Right lobe of liver (tissue), 6 donors: ENCODE measurements around the gene SCG3. TPM values are rescaled to one million over a fixed set of nuclear protein-coding genes. Genes with fewer than 3 reads are reported as not detected.

Experiments used
- ATAC-seq, 4 donors: fragments of 200-7000 bp; cut with Tn5 transposase; one replicate each; pipeline ENCODE4 v1.9.1; 2020; ENCODE audit warnings: mild to moderate bottlenecking in 4 of 4, moderate library complexity in 4 of 4
- DNase-seq, 3 donors: peaks; one replicate each; pipeline ENCODE4 v3.0.0-alpha.2; 2020
- H3K27ac ChIP-seq, 3 donors: fragments of 200-600 bp; one replicate each; pipeline ENCODE4 v1.8.0; 2022
- H3K27me3 ChIP-seq, 2 donors: fragments of 200-600 bp; one replicate each; pipeline ENCODE4 v1.8.0; 2022
- H3K36me3 ChIP-seq, 4 donors: fragments of 200-600 bp; sonication (generic) in 1 of 4; one replicate each; pipeline versions ENCODE4 v1.5.1 to v1.8.0; 2017 to 2022; ENCODE audit warnings: control low read depth in 1 of 4
- H3K4me1 ChIP-seq, 4 donors: fragments of 200-600 bp; sonication (generic) in 1 of 4; one replicate each; pipeline versions ENCODE4 v1.5.1 to v1.8.0; 2017 to 2022; ENCODE audit warnings: control low read depth in 1 of 4
- H3K4me3 ChIP-seq, 3 donors: fragments of 200-600 bp; one replicate each; pipeline ENCODE4 v1.8.0; 2022
- H3K9me3 ChIP-seq, 4 donors: fragments of 200-600 bp; sonication (generic) in 1 of 4; one replicate each; pipeline versions ENCODE4 v1.5.1 to v1.8.0; 2017 to 2022; ENCODE audit warnings: control low read depth in 1 of 4
- CTCF ChIP-seq, 4 donors: fragments of 200-600 bp in 3 of 4; fragments of 450-650 bp in 1 of 4; IDR thresholded peaks; one replicate each; pipeline versions ENCODE4 v1.5.1 to v1.8.0; 2016 to 2022; ENCODE audit warnings: antibody characterized with exemption in 4 of 4, mild to moderate bottlenecking in 2 of 4
- POLR2A ChIP-seq: fragments of 450-650 bp; IDR thresholded peaks from one replicate; pipeline ENCODE4 v1.6.1; 2017; ENCODE audit warnings: antibody characterized with exemption, mild to moderate bottlenecking
- WGBS: methylation state at CpG from one replicate; pipeline ENCODE4 v1.1.6; 2018; ENCODE audit warnings: low coverage, low lambda C conversion rate; ENCODE audit not compliant: insufficient coverage; ENCODE audit errors: missing lambda C conversion rate; 5-methylcytosine and 5-hydroxymethylcytosine counted together
- intact Hi-C, 2 donors: fragments of 100-400 bp; cut with DNase I; formaldehyde crosslinking; loops; one replicate each; pipeline versions ENCODE4 v1.11.2 to v1.14.1; 2022
- total RNA-seq, 6 experiments: library from RNA; depleted of rRNA in 2 of 6; stranded (reverse); fragments of >200 nt in 2 of 6; fragmentation: NEBNext Ultra II Directional in 3 of 6; extraction: Animal tissue kit (Norgen Biotek cat#: 25700) in 3 of 6; gene quantifications; one replicate each; pipeline versions ENCODE4 v1.1.0 to v1.2.4, GENCODE V29; 2016 to 2023
- donor health status: DM: no; HTN: yes; CAD: no.
- donor health status: DM: no; HTN: no; CAD: no.
- donor health status: DM: no; HTN: no; CAD: no.
- donor health status: DM: no; HTN: yes; CAD: no.
- donor health status: DM: no; HTN: yes; CAD: no.

Gene SCG3
- total RNA-seq, 6 experiments from 2014 or later, result not detected

DNA sequence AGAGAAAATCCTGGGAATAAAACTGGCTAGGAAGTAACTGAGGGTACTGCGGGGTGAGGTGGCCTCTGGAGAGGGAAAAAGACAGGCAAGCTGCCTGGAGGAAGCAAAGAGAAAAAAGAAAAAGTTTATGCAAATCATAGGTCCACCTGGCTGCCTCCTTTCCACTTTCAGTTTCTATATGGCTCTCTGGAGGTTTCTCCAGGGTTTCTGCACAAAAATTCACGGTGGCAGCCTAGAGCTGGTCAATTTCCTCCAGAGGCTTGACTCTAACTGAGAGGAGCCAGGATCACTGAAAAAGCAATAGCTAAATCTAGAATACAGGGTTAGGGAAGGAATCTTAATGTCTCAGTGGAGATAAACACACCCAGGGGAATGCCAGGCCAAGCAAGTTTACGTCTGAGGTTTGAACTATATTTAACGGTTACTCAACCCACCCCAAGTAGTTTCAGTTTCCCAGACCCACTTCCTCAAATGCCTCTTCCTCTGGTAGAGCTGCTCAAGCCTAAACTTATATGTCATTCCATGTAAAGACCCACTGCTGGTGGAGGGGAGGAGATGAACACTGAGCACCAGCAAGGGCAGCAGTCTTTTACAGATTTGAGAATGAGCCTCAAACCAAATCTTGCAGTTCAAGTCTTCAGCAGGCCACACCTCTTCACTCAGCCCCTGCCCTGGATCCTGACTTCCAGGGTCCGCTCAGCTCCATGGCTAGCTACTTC, 50.4 kb downstream of the SCG3 start:
- peak in 1 of 3 donors; percentile 39 for DNase-seq
- H3K36me3 ChIP-seq, result no peaks in the 10 kb centered on the region
- H3K4me3 ChIP-seq, result peak overlapping the region; percentile 10 to 38 (median 37)
- no peaks in the 10 kb centered on the region for H3K9me3 ChIP-seq
- intact Hi-C loops, result no loop called here
- H3K27me3 ChIP-seq, result no peaks in the 10 kb centered on the region
- H3K4me1 ChIP-seq, result peaks cover 0 to 25% (median 4%) of the 10 kb centered on the region in 4 donors
- peak overlapping the region; percentile 73 to 79 (median 77) for H3K27ac ChIP-seq
- no peak for TF ChIP-seq CTCF (IDR thresholded peaks at IDR 0.05)
- no peak for TF ChIP-seq POLR2A
- ATAC-seq, result peak; percentile 71 to 87 (median 78)
- 11% methylated on average over 5 of the region's 5 CpGs for WGBS

DNA sequence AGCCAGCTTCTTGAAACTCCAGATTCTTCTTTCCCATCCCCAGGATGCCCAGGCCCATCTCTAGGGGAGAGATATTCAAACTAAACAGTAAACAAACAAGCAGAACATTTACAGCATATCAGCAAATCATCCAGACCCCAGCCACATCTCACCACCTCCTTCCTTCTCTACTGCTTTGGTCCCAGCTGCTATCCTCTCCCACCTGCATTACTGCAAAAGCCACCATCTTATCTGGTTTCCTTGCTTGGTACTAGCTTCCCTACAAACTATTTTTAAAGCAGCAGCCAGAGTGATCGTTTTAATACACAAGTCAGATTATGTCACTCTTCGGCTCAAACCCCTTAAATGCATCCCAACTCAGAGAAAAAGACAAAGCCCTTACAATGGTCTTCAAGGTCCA, 51.3 kb downstream of the SCG3 start:
- Histone ChIP-seq H3K4me3 (no peak overlapping the region), H3K4me1 (peaks cover 0 to 25% (median 4%) of the 10 kb centered on the region in 4 donors), H3K36me3 (no peaks in the 10 kb centered on the region), H3K27ac (peak overlapping the region; percentile 73 to 79 (median 77)), H3K9me3 (no peaks in the 10 kb centered on the region), H3K27me3 (no peaks in the 10 kb centered on the region)
- DNase-seq (no peak), ATAC-seq (no peak)
- WGBS, result 60% methylated on average over 1 of the region's 2 CpGs
- intact Hi-C loops, result no loop called here
- TF ChIP-seq POLR2A, result no peak
- TF ChIP-seq CTCF (IDR thresholded peaks at IDR 0.05), result no peak

DNA sequence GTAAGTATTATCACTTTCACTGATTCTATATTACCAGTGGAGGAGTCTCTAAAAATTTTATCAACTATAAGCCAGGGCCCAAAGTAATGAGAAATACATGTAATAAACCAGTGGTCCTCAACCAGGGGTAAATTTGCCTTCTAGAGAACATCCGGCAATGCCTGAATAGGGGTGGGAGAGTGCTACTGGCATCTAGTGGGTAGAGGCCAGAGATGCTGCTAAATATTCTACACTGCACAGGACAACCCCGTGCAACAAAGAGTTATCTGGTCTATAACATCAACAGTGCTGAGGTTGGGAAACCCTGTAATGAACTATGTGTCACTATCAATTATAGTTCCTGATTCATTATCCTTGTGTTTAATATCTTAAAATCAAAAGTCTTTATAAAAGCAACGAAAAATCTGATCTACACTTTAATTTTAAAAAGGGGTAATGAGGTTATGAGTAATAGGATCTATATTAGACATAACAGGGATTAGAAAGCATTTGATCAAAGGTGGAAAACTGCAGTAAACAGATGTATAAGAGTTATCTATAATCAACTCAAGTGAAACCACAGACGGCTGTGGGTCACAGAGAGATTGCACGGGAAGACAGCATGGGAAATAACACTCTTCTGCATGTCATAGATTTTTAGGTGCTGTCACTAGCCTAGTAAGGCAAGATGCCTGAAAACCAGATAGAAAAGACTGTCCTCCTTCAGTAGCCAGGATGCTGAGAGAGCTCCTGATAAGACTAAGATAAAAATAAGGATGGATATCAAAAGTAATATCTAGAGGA, 54.1 kb downstream of the SCG3 start:
- Histone ChIP-seq H3K4me1 (peaks cover 0 to 30% (median 4%) of the 10 kb centered on the region in 4 donors), H3K4me3 (no peak overlapping the region), H3K36me3 (no peaks in the 10 kb centered on the region), H3K27me3 (no peaks in the 10 kb centered on the region), H3K9me3 (no peaks in the 10 kb centered on the region), H3K27ac (no peak overlapping the region)
- ATAC-seq (no peak), DNase-seq (no peak)
- TF ChIP-seq POLR2A (no peak), CTCF (IDR thresholded peaks at IDR 0.05) (no peak)
- intact Hi-C loops, result no loop called here
- 46% methylated on average over 5 of the region's 5 CpGs for WGBS

DNA sequence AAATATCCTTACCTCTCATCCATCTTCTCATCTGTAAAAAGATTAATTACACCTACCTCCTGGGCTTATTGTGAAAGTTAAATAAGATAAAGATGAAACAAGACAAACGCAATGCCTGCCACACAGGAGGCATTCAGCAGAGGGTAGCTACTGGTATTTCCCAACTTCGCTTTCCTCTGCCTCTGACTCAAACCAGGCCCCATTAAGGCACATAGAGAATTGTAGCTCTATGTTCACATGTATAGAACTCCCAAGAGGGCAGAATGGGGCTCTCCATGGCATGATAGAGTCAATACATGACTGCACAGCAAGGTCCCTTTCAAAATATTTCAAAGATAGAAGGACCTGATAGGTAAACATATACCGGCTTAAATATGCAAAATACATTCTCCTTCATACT, 54.8 kb downstream of the SCG3 start:
- no peak for TF ChIP-seq POLR2A
- no peak for TF ChIP-seq CTCF (IDR thresholded peaks at IDR 0.05)
- Histone ChIP-seq H3K9me3 (no peaks in the 10 kb centered on the region), H3K36me3 (no peaks in the 10 kb centered on the region), H3K27ac (no peak overlapping the region), H3K4me3 (peak overlapping the region; percentile 61 to 89 (median 86)), H3K4me1 (peaks cover 0 to 27% (median 4%) of the 10 kb centered on the region in 4 donors), H3K27me3 (no peaks in the 10 kb centered on the region)
- 33% methylated on average over 3 of the region's 3 CpGs for WGBS
- intact Hi-C loops, result no loop called here
- no peak for DNase-seq
- ATAC-seq, result peak in 1 of 4 donors; percentile 6
